T-cell (primary cell): Measurements from ENCODE around the gene ARHGAP4. TPM values are rescaled to one million over a fixed set of nuclear protein-coding genes. Genes with fewer than 3 reads are reported as not detected.

ENCODE experiments used
- ATAC-seq, 4 experiments: fragments of 200-7000 bp in 3 of 4; fragments of 150-1000 bp in 1 of 4; cut with Tn5 transposase; replicated peaks in 1 of 4; 1 replicate in 3 of 4; 2 replicates in 1 of 4; pipeline ENCODE4 v1.10.0; 2021; ENCODE audit warnings: moderate library complexity in 3 of 4, mild to moderate bottlenecking in 2 of 4, moderate number of reproducible peaks in 1 of 4
- CTCF ChIA-PET, 2 donors: fragments of 300-600 bp; sonication (Branson Sonifier 250); formaldehyde crosslinking; loops; one replicate each; lab custom pipeline; 2022; ENCODE audit warnings: antibody characterized with exemption in 2 of 2; lab: Charles Lee
- POLR2A ChIA-PET, 2 donors: fragments of 300-600 bp; sonication (Branson Sonifier 250); formaldehyde crosslinking; loops; one replicate each; lab custom pipeline; 2022; ENCODE audit warnings: antibody characterized with exemption in 2 of 2; lab: Charles Lee
- DNase-seq, 35 experiments: peaks; one replicate each; pipeline versions ENCODE4 v3.0.0 to v3.0.0-alpha.2; 2013 to 2023
- H3K27ac ChIP-seq: one replicate; pipeline ENCODE4 v1.5.1; 2013; ENCODE audit warnings: low read length
- H3K27me3 ChIP-seq, 2 experiments: replicated peaks in 1 of 2; 1 replicate in 1 of 2; 2 replicates in 1 of 2; pipeline versions ENCODE4 v1.6.1 to v1.7.0; 2013; ENCODE audit warnings: low read length in 1 of 2, mixed read lengths in 1 of 2; ENCODE audit not compliant: control insufficient read depth in 2 of 2, insufficient read depth in 2 of 2; ENCODE audit errors: extremely low read depth in 1 of 2
- H3K36me3 ChIP-seq, 2 donors: 1 replicate in 1 of 2; 2 replicates in 1 of 2; pipeline versions ENCODE4 v1.6.1 to v1.7.0; 2013; ENCODE audit warnings: low read length in 1 of 2; ENCODE audit not compliant: control insufficient read depth in 2 of 2, insufficient read depth in 1 of 2; ENCODE audit errors: extremely low read depth in 1 of 2
- H3K4me1 ChIP-seq, 2 experiments: 1 replicate in 1 of 2; 2 replicates in 1 of 2; pipeline versions ENCODE4 v1.6.1 to v1.7.0; 2013; ENCODE audit warnings: low read length in 2 of 2, mixed read lengths in 1 of 2; ENCODE audit not compliant: insufficient read depth in 2 of 2, control insufficient read depth in 1 of 2; ENCODE audit errors: extremely low read depth in 1 of 2
- H3K4me3 ChIP-seq, 2 donors: 1 replicate in 1 of 2; 2 replicates in 1 of 2; pipeline versions ENCODE4 v1.5.1 to v1.7.0; 2013; ENCODE audit warnings: mild to moderate bottlenecking in 2 of 2, low read length in 1 of 2, moderate library complexity in 1 of 2; ENCODE audit not compliant: control insufficient read depth in 1 of 2; ENCODE audit errors: extremely low read depth in 1 of 2
- H3K9me3 ChIP-seq: 2 replicates; pipeline ENCODE4 v1.7.0; 2013
- H3K27ac Mint-ChIP-seq, 2 donors: one replicate each; pipeline ENCODE4 v1.8.0; 2020 to 2021; ENCODE audit warnings: mild to moderate bottlenecking in 2 of 2, mixed read lengths in 2 of 2
- H3K27me3 Mint-ChIP-seq, 2 donors: one replicate each; pipeline ENCODE4 v1.8.0; 2021 to 2022; ENCODE audit warnings: mixed read lengths in 2 of 2
- H3K36me3 Mint-ChIP-seq: one replicate; pipeline ENCODE4 v1.8.0; 2021; ENCODE audit warnings: mixed read lengths
- H3K4me1 Mint-ChIP-seq, 3 donors: one replicate each; pipeline ENCODE4 v1.8.0; 2020 to 2022; ENCODE audit warnings: mixed read lengths in 3 of 3, mild to moderate bottlenecking in 1 of 3
- H3K4me3 Mint-ChIP-seq, 3 donors: one replicate each; pipeline ENCODE4 v1.8.0; 2020 to 2022; ENCODE audit warnings: mild to moderate bottlenecking in 3 of 3, mixed read lengths in 3 of 3, moderate library complexity in 3 of 3
- H3K9me3 Mint-ChIP-seq, 3 donors: one replicate each; pipeline ENCODE4 v1.8.0; 2020 to 2022; ENCODE audit warnings: mixed read lengths in 3 of 3
- WGBS: methylation state at CpG from one replicate; pipeline ENCODE4 v1.1.5; 2013; ENCODE audit warnings: missing lambda C conversion rate; ENCODE audit not compliant: insufficient coverage; 5-methylcytosine and 5-hydroxymethylcytosine counted together
- total RNA-seq, 35 experiments: library from RNA in 6 of 35; stranded (reverse) in 6 of 35; fragments of 120-200 nt in 1 of 35; gene quantifications; one replicate each; pipeline versions ENCODE4 v1.2.1 to v1.2.4 and lab custom pipeline; 2013 to 2026

ARHGAP4 gene
- total RNA-seq, 5 donors from 2014 or later (not counting 1 experiment from before 2014, with no cell fraction given): 420 to 485 (median 468) TPM

- Mint-ChIP-seq H3K27ac (no peak overlapping the region), H3K27me3 (no peaks in the 10 kb centered on the region), H3K4me1 (peaks cover 0 to 2% (median 0%) of the 10 kb centered on the region in 3 donors), H3K4me3 (no peak overlapping the region), H3K36me3 (peaks cover 7% of the 10 kb centered on the region), H3K9me3 (no peaks in the 10 kb centered on the region)
- WGBS: 100% methylated on average over 1 of the region's 15 CpGs
- Histone ChIP-seq H3K9me3 (no peaks in the 10 kb centered on the region), H3K36me3 (peaks cover 26 to 93% of the 10 kb centered on the region in 2 donors), H3K4me3 (no peak overlapping the region), H3K4me1 (peaks cover 0 to 5% of the 10 kb centered on the region in 2 experiments), H3K27ac (no peak overlapping the region), H3K27me3 (no peaks in the 10 kb centered on the region)
- ChIA-PET POLR2A (no interaction called here), CTCF (no interaction called here)
- DNase-seq (no peak), ATAC-seq (no peak)
Measured at GRCh38 chrX:153959649-153960048, 33.6 kb upstream of the ARHGAP4 start.

DNA sequence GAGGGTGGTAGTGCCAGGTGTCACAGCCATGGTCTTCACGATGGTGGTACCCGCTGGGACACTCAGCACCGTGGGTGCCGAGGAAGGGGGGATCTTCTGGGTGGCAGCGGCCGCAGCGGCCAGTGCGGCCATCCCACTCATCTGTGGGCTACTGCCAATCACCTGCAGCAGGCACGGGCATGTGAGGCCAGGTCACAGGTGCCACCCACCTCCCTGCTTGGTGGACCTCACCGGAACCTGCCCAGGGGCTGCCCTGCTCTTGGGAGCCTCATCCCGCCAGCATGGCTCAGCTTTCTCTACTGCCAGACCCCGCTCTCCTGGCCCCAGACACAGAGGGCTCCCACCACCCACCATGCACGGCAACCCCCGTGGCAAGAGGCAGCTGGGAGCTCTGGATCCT is 32.5 kb upstream of the ARHGAP4 start:
- no peak overlapping the region for H3K27ac ChIP-seq
- Mint-ChIP-seq H3K4me1 (no peaks in the 10 kb centered on the region), H3K4me3 (no peak overlapping the region), H3K36me3 (peaks cover 7% of the 10 kb centered on the region), H3K27ac (no peak overlapping the region), H3K27me3 (no peaks in the 10 kb centered on the region), H3K9me3 (no peaks in the 10 kb centered on the region)
- 98% methylated on average over 7 of the region's 14 CpGs for WGBS
- H3K36me3 ChIP-seq: peaks cover 20 to 96% of the 10 kb centered on the region in 2 donors
- H3K4me3 ChIP-seq: no peak overlapping the region
- CTCF ChIA-PET: no interaction called here
- H3K4me1 ChIP-seq: peaks cover 0 to 2% of the 10 kb centered on the region in 2 experiments
- POLR2A ChIA-PET: no interaction called here
- ATAC-seq: no peak
- no peak for DNase-seq
- H3K9me3 ChIP-seq: no peaks in the 10 kb centered on the region
- no peaks in the 10 kb centered on the region for H3K27me3 ChIP-seq

DNA sequence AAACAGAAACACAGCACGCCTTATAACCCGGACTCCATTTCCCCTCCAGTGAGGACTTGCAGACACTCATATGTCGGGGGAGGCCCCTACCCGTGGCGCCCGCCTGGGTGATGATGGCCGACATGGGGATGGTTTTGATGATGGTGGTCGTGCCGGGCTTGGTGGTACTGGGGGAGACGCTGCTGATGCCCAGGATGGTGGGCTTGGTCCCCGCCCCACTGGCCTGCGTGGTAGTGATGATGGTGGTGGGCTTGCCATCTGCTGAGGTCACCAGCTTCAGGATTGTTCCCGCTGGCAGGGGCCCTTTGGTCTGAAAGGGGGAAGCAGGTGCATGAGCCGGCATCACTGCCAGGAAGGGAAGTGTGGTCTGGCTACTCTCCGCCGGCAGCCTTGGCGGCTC is 31.2 kb upstream of the ARHGAP4 start:
- Mint-ChIP-seq H3K9me3 (no peaks in the 10 kb centered on the region), H3K36me3 (peaks cover 7% of the 10 kb centered on the region), H3K4me1 (peaks cover 4 to 6% (median 5%) of the 10 kb centered on the region in 3 donors), H3K27me3 (no peaks in the 10 kb centered on the region), H3K27ac (no peak overlapping the region), H3K4me3 (no peak overlapping the region)
- DNase-seq: no peak
- WGBS: 89% methylated on average over 8 of the region's 17 CpGs
- ChIA-PET CTCF (no interaction called here), POLR2A (no interaction called here)
- Histone ChIP-seq H3K4me3 (no peak overlapping the region), H3K9me3 (no peaks in the 10 kb centered on the region), H3K27ac (no peak overlapping the region), H3K36me3 (peaks cover 24 to 96% of the 10 kb centered on the region in 2 donors), H3K4me1 (peaks cover 0 to 11% of the 10 kb centered on the region in 2 experiments), H3K27me3 (no peaks in the 10 kb centered on the region)
- ATAC-seq: no peak

DNA sequence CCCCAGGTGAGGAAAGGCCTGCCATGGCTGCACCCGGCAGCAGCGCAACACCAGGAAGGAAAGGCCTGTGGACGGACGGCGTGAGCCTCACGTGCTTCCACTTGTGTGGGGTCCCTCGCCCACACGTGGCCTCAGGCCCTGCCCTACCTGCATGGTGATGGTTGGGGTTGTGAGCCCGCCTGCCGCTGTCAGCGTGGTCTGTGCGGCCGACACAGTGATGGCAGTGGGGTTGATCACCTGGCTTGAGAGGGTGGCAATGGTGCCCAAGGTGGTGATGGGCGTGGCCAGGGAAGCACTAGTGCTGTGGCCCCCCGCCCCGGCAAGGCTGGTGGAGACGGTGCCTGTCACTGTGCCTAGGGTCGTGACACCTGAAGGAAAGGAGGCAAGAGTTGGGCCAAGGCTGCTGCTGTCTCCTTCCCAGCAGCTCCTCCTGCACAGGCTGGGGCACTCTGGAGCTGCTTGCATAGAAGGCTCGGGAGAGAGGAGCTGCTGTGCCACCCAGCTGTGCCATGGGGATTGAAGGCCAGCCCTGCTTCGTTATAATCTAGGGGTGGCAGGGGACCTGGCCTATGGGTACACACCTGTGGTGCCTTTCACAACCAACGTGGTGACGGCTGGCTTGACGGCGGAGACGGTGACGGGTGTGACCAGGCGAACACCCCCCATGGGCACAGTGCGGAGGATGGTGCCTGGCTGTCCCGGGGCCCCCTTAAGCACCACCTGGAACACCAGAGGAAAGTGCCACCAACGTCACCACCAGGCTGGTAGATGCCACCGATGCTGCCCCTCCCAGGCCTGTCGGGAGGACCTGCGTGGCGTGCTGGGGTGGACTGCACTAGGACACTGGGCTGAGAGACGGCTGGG is 30.2 kb upstream of the ARHGAP4 start:
- Mint-ChIP-seq H3K36me3 (peaks cover 7% of the 10 kb centered on the region), H3K27ac (no peak overlapping the region), H3K27me3 (no peaks in the 10 kb centered on the region), H3K4me3 (no peak overlapping the region), H3K9me3 (no peaks in the 10 kb centered on the region), H3K4me1 (peaks cover 4 to 6% (median 5%) of the 10 kb centered on the region in 3 donors)
- POLR2A ChIA-PET: no interaction called here
- H3K4me3 ChIP-seq: no peak overlapping the region
- ATAC-seq (no peak), DNase-seq (no peak)
- 93% methylated on average over 10 of the region's 35 CpGs for WGBS
- peaks cover 0 to 11% of the 10 kb centered on the region in 2 experiments for H3K4me1 ChIP-seq
- no peaks in the 10 kb centered on the region for H3K9me3 ChIP-seq
- H3K27ac ChIP-seq: no peak overlapping the region
- H3K27me3 ChIP-seq: no peaks in the 10 kb centered on the region
- CTCF ChIA-PET: no interaction called here
- H3K36me3 ChIP-seq: peaks cover 21 to 95% of the 10 kb centered on the region in 2 donors

DNA sequence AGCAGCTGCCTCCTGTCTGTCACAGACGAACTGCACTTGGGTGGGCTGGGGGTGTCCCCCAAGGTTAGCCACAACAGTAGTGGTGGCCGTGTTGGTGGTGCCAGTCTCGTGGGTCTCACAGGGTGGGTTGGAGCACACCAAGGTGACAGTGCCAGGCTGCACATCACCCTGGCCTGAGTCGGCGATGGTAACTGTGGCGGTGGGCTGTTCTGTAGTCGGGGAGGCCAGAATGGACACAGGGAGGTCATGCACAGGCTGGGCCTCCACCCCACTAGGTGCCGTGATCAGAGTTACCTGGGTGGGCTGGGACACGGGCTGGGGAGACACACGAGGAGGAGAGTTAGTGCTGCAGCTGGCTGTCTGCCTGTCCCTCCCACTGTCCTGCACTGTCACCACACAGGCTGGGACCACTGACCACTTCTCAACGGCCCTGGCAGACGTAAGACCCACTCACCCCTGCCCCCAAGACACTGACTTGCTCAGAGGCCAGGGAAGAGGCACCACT is 29.2 kb upstream of the ARHGAP4 start:
- ChIA-PET CTCF (no interaction called here), POLR2A (no interaction called here)
- no peak for DNase-seq
- Mint-ChIP-seq H3K27me3 (no peaks in the 10 kb centered on the region), H3K9me3 (no peaks in the 10 kb centered on the region), H3K27ac (no peak overlapping the region), H3K4me1 (peaks cover 4 to 6% (median 5%) of the 10 kb centered on the region in 3 donors), H3K4me3 (no peak overlapping the region), H3K36me3 (peaks cover 5% of the 10 kb centered on the region)
- no peak for ATAC-seq
- peaks cover 0 to 11% of the 10 kb centered on the region in 2 experiments for H3K4me1 ChIP-seq
- 58% methylated on average over 3 of the region's 12 CpGs for WGBS
- H3K27ac ChIP-seq: no peak overlapping the region
- H3K36me3 ChIP-seq: peaks cover 17 to 94% of the 10 kb centered on the region in 2 donors
- no peak overlapping the region for H3K4me3 ChIP-seq
- no peaks in the 10 kb centered on the region for H3K9me3 ChIP-seq
- no peaks in the 10 kb centered on the region for H3K27me3 ChIP-seq

- no peak for DNase-seq
- H3K27ac Mint-ChIP-seq: no peak overlapping the region
- no peak overlapping the region for H3K4me3 Mint-ChIP-seq
- H3K9me3 ChIP-seq: no peaks in the 10 kb centered on the region
- H3K4me1 ChIP-seq: peaks cover 0 to 14% of the 10 kb centered on the region in 2 experiments
- H3K4me1 Mint-ChIP-seq: peaks cover 4 to 6% (median 5%) of the 10 kb centered on the region in 3 donors
- no peak overlapping the region for H3K27ac ChIP-seq
- ChIA-PET POLR2A (no interaction called here), CTCF (no interaction called here)
- no peaks in the 10 kb centered on the region for H3K27me3 Mint-ChIP-seq
- H3K27me3 ChIP-seq: no peaks in the 10 kb centered on the region
- H3K4me3 ChIP-seq: no peak overlapping the region
- H3K36me3 ChIP-seq: peaks cover 17 to 94% of the 10 kb centered on the region in 2 donors
- peaks cover 5% of the 10 kb centered on the region for H3K36me3 Mint-ChIP-seq
- no peaks in the 10 kb centered on the region for H3K9me3 Mint-ChIP-seq
- 90% methylated on average over 13 of the region's 44 CpGs for WGBS
- no peak for ATAC-seq
Measured at GRCh38 chrX:153954558-153955227, 28.6 kb upstream of the ARHGAP4 start.
